NCI-H2029 treated with DMSO at 0.1 percent for 48 hours (cell line): ENCODE data around the gene TSEN2.
A peak's percentile ranks its signal among the peaks of the same experiment; 100 is the strongest.

ENCODE experiments used
- DNase-seq: peaks from one replicate; lab custom pipeline; 2025; lab: John Stamatoyannopoulos, UW

Gene TSEN2

GRCh38 chr3:12553921-12554391 lies 69.7 kb downstream of the TSEN2 start:
- no peak for DNase-seq

- no peak for DNase-seq
Measured at GRCh38 chr3:12556314-12556689, 72.0 kb downstream of the TSEN2 start.

GRCh38 chr3:12556690-12557472 lies 72.6 kb downstream of the TSEN2 start, which contains the start of gene MKRN2:
Gene MKRN2 (plus strand): TSS chr3:12557087. CDS start chr3:12557151, 64 bp downstream.
- DNase-seq = peak; percentile 34

- no peak for DNase-seq
Measured at GRCh38 chr3:12557473-12558100, 73.3 kb downstream of the TSEN2 start.

GRCh38 chr3:12558706-12559105 lies 74.4 kb downstream of the TSEN2 start:
- DNase-seq = no peak

GRCh38 chr3:12559520-12559919 lies 75.2 kb downstream of the TSEN2 start:
- no peak for DNase-seq

GRCh38 chr3:12560505-12561190 lies 76.4 kb downstream of the TSEN2 start:
- DNase-seq = no peak

GRCh38 chr3:12561397-12561796 lies 77.1 kb downstream of the TSEN2 start:
- DNase-seq = no peak

- DNase-seq = no peak
Measured at GRCh38 chr3:12562451-12562850, 78.2 kb downstream of the TSEN2 start.

- no peak for DNase-seq
Measured at GRCh38 chr3:12566976-12567375, 82.7 kb downstream of the TSEN2 start.

- DNase-seq = no peak
Measured at GRCh38 chr3:12568747-12569146, 84.5 kb downstream of the TSEN2 start.

- DNase-seq = no peak
Measured at GRCh38 chr3:12569836-12570235, 85.6 kb downstream of the TSEN2 start.

- no peak for DNase-seq
Measured at GRCh38 chr3:12571986-12572385, 87.7 kb downstream of the TSEN2 start.

GRCh38 chr3:12574131-12574530 lies 89.9 kb downstream of the TSEN2 start:
- DNase-seq = no peak

- DNase-seq = no peak
Measured at GRCh38 chr3:12574661-12575060, 90.4 kb downstream of the TSEN2 start.

- no peak for DNase-seq
Measured at GRCh38 chr3:12577379-12577778, 93.1 kb downstream of the TSEN2 start.

GRCh38 chr3:12578742-12579141 lies 94.5 kb downstream of the TSEN2 start:
- no peak for DNase-seq

- no peak for DNase-seq
Measured at GRCh38 chr3:12579456-12579855, 95.2 kb downstream of the TSEN2 start.

GRCh38 chr3:12579905-12580304 lies 95.6 kb downstream of the TSEN2 start:
- DNase-seq = no peak

- no peak for DNase-seq
Measured at GRCh38 chr3:12582730-12583129, 98.5 kb downstream of the TSEN2 start.
